ENCODE data around the gene PPP1R12B. TPM values are rescaled to one million over a fixed set of nuclear protein-coding genes. Genes with fewer than 3 reads are reported as not detected.
"Not testable (repeated sequence)": the region's sequence is repeated elsewhere in the genome, so short reads cannot be mapped to it uniquely, and the experiment has no call there.

The PPP1R12B gene
- total and polyA plus RNA-seq, 12 donors = 16.5 to 969 (median 604) TPM

- H3K27ac ChIP-seq = no peak overlapping the region
- DNase-seq (no peak), ATAC-seq (no peak)
- intact Hi-C loops (cut with DNase I) = loop anchor here in 2 of 10 donors (10.0 kb wide), 2 partner anchors 111 to 141 kb away; no protein-coding TSS in a partner anchor
- peaks cover 0 to 55% (median 5%) of the 10 kb centered on the region in 9 donors for H3K36me3 ChIP-seq
- WGBS, 2 donors = 85 to 90% methylated on average over 5 of the region's 5 CpGs
- no peaks in the 10 kb centered on the region for H3K4me1 ChIP-seq
- H3K4me3 ChIP-seq = no peak overlapping the region
- H3K9me3 ChIP-seq = peaks cover 0 to 4% (median 0%) of the 10 kb centered on the region in 11 donors
- no peak for TF ChIP-seq CTCF (IDR thresholded peaks at IDR 0.05)
- peaks cover 0 to 74% (median 0%) of the 10 kb centered on the region in 7 donors for H3K27me3 ChIP-seq
Measured at GRCh38 chr1:202605515-202605914, 257.0 kb downstream of the PPP1R12B start.

GRCh38 chr1:202612036-202612435, 263.5 kb downstream of the PPP1R12B start:
- H3K4me1 ChIP-seq = peaks cover 9 to 36% (median 29%) of the 10 kb centered on the region in 9 donors
- ATAC-seq, DNase-seq, H3K27ac ChIP-seq, H3K9me3 ChIP-seq, H3K4me3 ChIP-seq: not testable (repeated sequence)
- peaks cover 0 to 16% (median 0%) of the 10 kb centered on the region in 9 donors for H3K36me3 ChIP-seq
- intact Hi-C loops (cut with DNase I) = loop anchor here in 1 of 10 donors (10.0 kb wide), 1 partner anchor 267 kb away; the partner anchor contains the start of genes PPP1R12B and UBE2T
- H3K27me3 ChIP-seq = peaks cover 0 to 66% (median 0%) of the 10 kb centered on the region in 7 donors
- 96 to 97% methylated on average over 3 of the region's 3 CpGs for WGBS, 2 donors

- no peak for ATAC-seq
- H3K27ac ChIP-seq = peak overlapping the region in 1 of 10 donors; percentile 21
- peaks cover 0 to 66% (median 0%) of the 10 kb centered on the region in 7 donors for H3K27me3 ChIP-seq
- H3K9me3 ChIP-seq = peaks cover 0 to 4% (median 0%) of the 10 kb centered on the region in 11 donors
- intact Hi-C loops (cut with DNase I) = loop anchor here in 1 of 10 donors (10.0 kb wide), 1 partner anchor 269 kb away; the partner anchor contains the start of genes PPP1R12B and UBE2T
- H3K4me3 ChIP-seq = no peak overlapping the region
- H3K36me3 ChIP-seq = peaks cover 0 to 2% (median 0%) of the 10 kb centered on the region in 9 donors
- DNase-seq = no peak
- TF ChIP-seq CTCF (IDR thresholded peaks at IDR 0.05) = no peak
- WGBS, 2 donors = 80 to 88% methylated on average over 4 of the region's 4 CpGs
- H3K4me1 ChIP-seq = peaks cover 9 to 42% (median 30%) of the 10 kb centered on the region in 9 donors
Measured at GRCh38 chr1:202613571-202613970, 265.1 kb downstream of the PPP1R12B start.

GRCh38 chr1:202614363-202615207, 266.1 kb downstream of the PPP1R12B start:
- 77 to 80% methylated on average over 11 of the region's 11 CpGs for WGBS, 2 donors
- H3K4me1 ChIP-seq = peaks cover 9 to 52% (median 37%) of the 10 kb centered on the region in 9 donors
- ATAC-seq = not testable (repeated sequence)

GRCh38 chr1:202615208-202615500, 266.7 kb downstream of the PPP1R12B start:
- WGBS, 2 donors = 38 to 44% methylated on average over 1 of the region's 1 CpG
- peak in 5 of 8 donors; percentile 3 to 39 (median 11) for ATAC-seq
- not testable (repeated sequence) for H3K9me3 ChIP-seq, DNase-seq, H3K4me3 ChIP-seq, H3K36me3 ChIP-seq
- H3K4me1 ChIP-seq = peaks cover 9 to 55% (median 37%) of the 10 kb centered on the region in 9 donors
- peak overlapping the region in 9 of 10 donors; percentile 44 to 86 (median 73) for H3K27ac ChIP-seq
- intact Hi-C loops (cut with DNase I) = loop anchor here in 1 of 10 donors (10.0 kb wide), 1 partner anchor 270 kb away; the partner anchor contains the start of genes PPP1R12B and UBE2T
- H3K27me3 ChIP-seq = peaks cover 0 to 80% (median 0%) of the 10 kb centered on the region in 7 donors

More at GRCh38 chr1:202614363-202615207, 266.1 kb downstream of the PPP1R12B start:
- not testable (repeated sequence) for H3K36me3 ChIP-seq, H3K9me3 ChIP-seq, DNase-seq, H3K4me3 ChIP-seq
- peak overlapping the region in 7 of 10 donors; percentile 50 to 86 (median 77) for H3K27ac ChIP-seq
- intact Hi-C loops (cut with DNase I) = loop anchor here in 1 of 10 donors (10.0 kb wide), 1 partner anchor 270 kb away; the partner anchor contains the start of genes PPP1R12B and UBE2T
- H3K27me3 ChIP-seq = peaks cover 0 to 74% (median 0%) of the 10 kb centered on the region in 7 donors
- peak in 4 of 9 donors; percentile 15 to 29 (median 21) for TF ChIP-seq CTCF (IDR thresholded peaks at IDR 0.05)
